HUES64 (cell line): ENCODE results near the gene PIMREG.

ENCODE experiments used
- H3K27ac ChIP-seq: 2 replicates; pipeline ENCODE4 v1.7.0; 2013; ENCODE audit warnings: low read depth, low read length, inconsistent platforms
- H3K27me3 ChIP-seq: 2 replicates; pipeline ENCODE4 v1.6.1; 2013; ENCODE audit warnings: mild to moderate bottlenecking, low read length; ENCODE audit not compliant: insufficient read depth
- H3K36me3 ChIP-seq: 2 replicates; pipeline ENCODE4 v1.6.1; 2013; ENCODE audit warnings: mild to moderate bottlenecking, low read length; ENCODE audit not compliant: insufficient read depth
- H3K4me1 ChIP-seq: 2 replicates; pipeline ENCODE4 v1.6.1; 2013; ENCODE audit warnings: mild to moderate bottlenecking, low read length, moderate library complexity; ENCODE audit not compliant: insufficient read depth
- H3K4me3 ChIP-seq: 2 replicates; pipeline ENCODE4 v1.5.1; 2013; ENCODE audit warnings: mild to moderate bottlenecking, low read length, moderate library complexity
- H3K9ac ChIP-seq: 2 replicates; pipeline ENCODE4 v1.6.1; 2013; ENCODE audit warnings: mild to moderate bottlenecking, low read depth, low read length
- H3K9me3 ChIP-seq: 2 replicates; pipeline ENCODE4 v1.6.1; 2013; ENCODE audit warnings: low read depth, low read length; ENCODE audit not compliant: insufficient read depth
- WGBS: fragments of 150-250, 120-280 bp; methylation state at CpG from one replicate; pipeline ENCODE4 v1.1.7; 2013; ENCODE audit warnings: missing lambda C conversion rate; 5-methylcytosine and 5-hydroxymethylcytosine counted together

PIMREG gene

GRCh38 chr17:6463616-6464445 lies 19.6 kb downstream of the PIMREG start:
- Histone ChIP-seq H3K27me3 (no peaks in the 10 kb centered on the region), H3K4me1 (peaks cover 18% of the 10 kb centered on the region), H3K36me3 (no peaks in the 10 kb centered on the region), H3K27ac (no peak overlapping the region), H3K4me3 (no peak overlapping the region), H3K9ac (no peak overlapping the region), H3K9me3 (no peaks in the 10 kb centered on the region)
- 94% methylated on average over 24 of the region's 24 CpGs for WGBS

GRCh38 chr17:6464446-6465041 lies 20.3 kb downstream of the PIMREG start:
- peaks cover 18% of the 10 kb centered on the region for H3K4me1 ChIP-seq
- H3K4me3 ChIP-seq, result no peak overlapping the region
- H3K9ac ChIP-seq, result no peak overlapping the region
- H3K9me3 ChIP-seq, result no peaks in the 10 kb centered on the region
- no peak overlapping the region for H3K27ac ChIP-seq
- WGBS, result 94% methylated on average over 14 of the region's 14 CpGs
- H3K27me3 ChIP-seq, result no peaks in the 10 kb centered on the region
- no peaks in the 10 kb centered on the region for H3K36me3 ChIP-seq

GRCh38 chr17:6465206-6466003 lies 21.1 kb downstream of the PIMREG start:
- no peaks in the 10 kb centered on the region for H3K27me3 ChIP-seq
- no peaks in the 10 kb centered on the region for H3K36me3 ChIP-seq
- H3K9me3 ChIP-seq, result no peaks in the 10 kb centered on the region
- 91% methylated on average over 19 of the region's 19 CpGs for WGBS
- H3K9ac ChIP-seq, result no peak overlapping the region
- H3K27ac ChIP-seq, result no peak overlapping the region
- H3K4me1 ChIP-seq, result peaks cover 18% of the 10 kb centered on the region
- no peak overlapping the region for H3K4me3 ChIP-seq

GRCh38 chr17:6467567-6467966 lies 23.3 kb downstream of the PIMREG start:
- H3K36me3 ChIP-seq, result no peaks in the 10 kb centered on the region
- H3K27me3 ChIP-seq, result no peaks in the 10 kb centered on the region
- no CpG with 5 or more reads among the region's 1 CpG for WGBS
- no peak overlapping the region for H3K4me3 ChIP-seq
- no peak overlapping the region for H3K9ac ChIP-seq
- peaks cover 20% of the 10 kb centered on the region; the same call in 1 of the 2 replicates for H3K4me1 ChIP-seq
- no peaks in the 10 kb centered on the region for H3K9me3 ChIP-seq
- no peak overlapping the region for H3K27ac ChIP-seq

DNA sequence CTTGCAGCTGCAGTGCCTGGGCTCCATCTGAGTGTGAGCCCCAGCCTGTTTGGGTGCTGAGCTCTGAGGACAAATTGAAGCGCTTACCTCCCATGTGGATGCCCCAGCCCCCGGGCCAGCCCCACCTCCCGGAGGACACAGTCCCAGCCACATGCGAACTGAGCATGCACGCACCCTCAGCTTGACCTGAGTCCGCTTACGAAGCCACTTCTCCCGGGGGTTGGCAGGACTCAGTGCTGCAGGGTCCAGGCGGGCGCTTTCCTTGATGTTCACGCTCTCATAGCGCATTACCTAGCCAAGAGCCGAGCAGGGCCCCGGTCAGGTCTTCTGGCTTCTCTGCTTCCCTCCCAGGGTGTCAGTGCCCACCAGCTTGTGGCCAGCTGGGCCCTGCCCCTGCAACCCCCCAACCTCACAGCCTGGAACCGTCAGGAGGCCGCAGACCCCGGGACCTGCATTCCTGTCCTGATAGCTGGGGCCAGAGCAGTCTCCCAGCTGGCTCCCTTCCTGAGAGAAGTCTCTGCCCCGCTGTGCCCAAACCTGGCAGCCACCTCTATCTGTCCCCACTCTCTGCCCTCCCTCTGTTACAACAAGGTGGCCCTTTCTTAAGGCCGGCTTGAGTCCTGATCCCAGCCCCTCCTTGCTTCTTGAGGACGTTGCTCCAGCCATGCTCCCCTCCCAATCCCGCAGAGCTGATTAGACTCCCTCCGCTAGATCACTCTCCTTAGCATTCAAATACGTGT lies 24.0 kb downstream of the PIMREG start:
- Histone ChIP-seq H3K9ac (no peak overlapping the region), H3K4me3 (no peak overlapping the region), H3K27ac (no peak overlapping the region), H3K9me3 (no peaks in the 10 kb centered on the region), H3K27me3 (no peaks in the 10 kb centered on the region), H3K4me1 (peaks cover 19% of the 10 kb centered on the region; the same call in 1 of the 2 replicates), H3K36me3 (no peaks in the 10 kb centered on the region)
- WGBS, result 88% methylated on average over 23 of the region's 23 CpGs

- Histone ChIP-seq H3K9ac (no peak overlapping the region), H3K9me3 (no peaks in the 10 kb centered on the region), H3K4me3 (no peak overlapping the region), H3K36me3 (no peaks in the 10 kb centered on the region), H3K4me1 (peaks cover 20% of the 10 kb centered on the region; the same call in 1 of the 2 replicates), H3K27ac (no peak overlapping the region), H3K27me3 (no peaks in the 10 kb centered on the region)
- 95% methylated on average over 24 of the region's 24 CpGs for WGBS
Measured at GRCh38 chr17:6470146-6470718, 26.0 kb downstream of the PIMREG start.

GRCh38 chr17:6470751-6471521 lies 26.7 kb downstream of the PIMREG start:
- no peak overlapping the region for H3K4me3 ChIP-seq
- H3K36me3 ChIP-seq, result no peaks in the 10 kb centered on the region
- H3K9ac ChIP-seq, result no peak overlapping the region
- WGBS, result 87% methylated on average over 17 of the region's 17 CpGs
- no peak overlapping the region for H3K27ac ChIP-seq
- H3K27me3 ChIP-seq, result no peaks in the 10 kb centered on the region
- H3K4me1 ChIP-seq, result peaks cover 21% of the 10 kb centered on the region; the same call in 1 of the 2 replicates
- no peaks in the 10 kb centered on the region for H3K9me3 ChIP-seq

DNA sequence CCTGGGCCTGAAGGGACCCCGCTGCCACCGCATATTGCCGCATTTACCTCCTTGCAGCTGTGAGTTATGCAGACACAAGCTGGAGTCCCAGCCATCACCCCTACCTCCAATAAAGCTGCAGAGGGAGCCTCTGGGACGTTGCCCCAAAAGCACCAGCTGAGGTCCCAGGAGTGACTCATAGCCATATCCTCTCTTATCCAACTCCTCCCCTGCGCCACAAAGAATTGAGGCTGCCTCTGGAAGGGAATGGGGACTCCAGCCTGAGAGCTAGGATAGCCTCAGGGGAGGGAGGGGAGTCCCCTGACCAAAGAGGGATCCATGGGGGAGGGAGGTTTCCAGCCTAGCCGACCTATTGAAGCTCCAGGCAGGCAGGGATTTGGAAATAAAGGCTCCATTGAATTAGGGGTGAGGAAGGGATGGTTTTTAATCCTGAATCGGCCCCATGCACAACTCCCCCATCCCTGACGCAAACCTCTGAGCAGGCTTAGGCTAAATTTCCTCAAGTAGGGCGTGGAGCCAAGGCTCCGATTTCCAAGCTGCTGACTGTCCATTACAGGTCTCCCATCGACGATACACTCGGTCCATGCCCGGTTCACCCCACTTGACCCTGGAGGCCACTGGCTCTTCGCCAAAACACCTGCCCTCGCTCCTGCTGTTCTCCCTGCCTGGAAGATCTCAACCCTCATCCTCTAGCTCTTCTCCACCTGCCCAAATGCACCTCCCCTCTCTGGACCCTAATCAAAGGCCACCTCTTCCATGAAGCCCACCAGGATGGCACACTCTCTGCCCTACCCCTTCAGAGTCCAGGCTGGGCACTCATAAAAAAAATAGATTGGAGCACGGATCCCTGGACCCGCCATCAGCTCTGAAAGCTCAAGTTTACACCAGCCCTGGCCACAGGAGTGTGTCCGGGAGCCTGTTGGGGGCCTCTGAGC lies 27.5 kb downstream of the PIMREG start:
- Histone ChIP-seq H3K27ac (no peak overlapping the region), H3K4me3 (no peak overlapping the region), H3K4me1 (peaks cover 21% of the 10 kb centered on the region; the same call in 1 of the 2 replicates), H3K27me3 (no peaks in the 10 kb centered on the region), H3K9me3 (no peaks in the 10 kb centered on the region), H3K36me3 (no peaks in the 10 kb centered on the region), H3K9ac (no peak overlapping the region)
- WGBS, result 80% methylated on average over 19 of the region's 19 CpGs

- peaks cover 21% of the 10 kb centered on the region; the same call in 1 of the 2 replicates for H3K4me1 ChIP-seq
- no peak overlapping the region for H3K27ac ChIP-seq
- no peak overlapping the region for H3K9ac ChIP-seq
- no peaks in the 10 kb centered on the region for H3K27me3 ChIP-seq
- 84% methylated on average over 10 of the region's 10 CpGs for WGBS
- no peaks in the 10 kb centered on the region for H3K9me3 ChIP-seq
- H3K36me3 ChIP-seq, result no peaks in the 10 kb centered on the region
- no peak overlapping the region for H3K4me3 ChIP-seq
Measured at GRCh38 chr17:6472517-6472916, 28.3 kb downstream of the PIMREG start.
